Gastroesophageal sphincter (tissue), 3 donors: ENCODE measurements around the gene ARSJ.

Experiments
- EP300 ChIP-seq: sonication (generic); formaldehyde crosslinking; IDR thresholded peaks from one replicate; pipeline ENCODE4 v1.6.1; 2017; ENCODE audit warnings: antibody characterized with exemption, mild to moderate bottlenecking
- POLR2A ChIP-seq, 2 donors: fragments of 450-650 bp; IDR thresholded peaks; one replicate each; pipeline ENCODE4 v1.6.1; 2017; ENCODE audit warnings: antibody characterized with exemption in 2 of 2, mild to moderate bottlenecking in 2 of 2, moderate library complexity in 1 of 2
- TF ChIP-seq, protein P1 (sequence below), 4 experiments: fragments of 200-600 bp in 2 of 4; fragments of 450-650 bp in 2 of 4; sonication (generic) in 1 of 4; IDR thresholded peaks; one replicate each; pipeline ENCODE4 v1.5.1; 2017 to 2019; ENCODE audit warnings: antibody characterized with exemption in 4 of 4, mild to moderate bottlenecking in 2 of 4, moderate library complexity in 2 of 4

DNA sequence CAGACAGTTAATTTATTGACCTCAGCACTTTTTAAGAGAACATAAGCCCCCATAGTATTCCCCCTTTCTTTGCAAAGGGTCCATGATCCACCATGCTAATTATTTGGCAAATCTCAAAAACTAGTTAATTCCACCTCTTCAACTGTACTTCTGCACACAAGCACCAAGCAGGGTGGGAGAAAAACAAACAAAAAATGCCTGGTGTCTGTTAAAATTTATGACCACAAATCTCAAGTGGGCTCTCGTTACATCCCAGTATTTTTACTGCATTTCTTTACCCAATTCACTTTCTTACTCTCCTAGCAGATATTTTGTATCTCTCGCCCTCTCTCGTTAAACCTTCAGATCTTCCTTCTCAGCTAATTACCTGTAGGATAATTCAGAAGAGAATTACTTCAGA lies 6.1 kb downstream of the ARSJ start:
- TF ChIP-seq, protein P1, sequence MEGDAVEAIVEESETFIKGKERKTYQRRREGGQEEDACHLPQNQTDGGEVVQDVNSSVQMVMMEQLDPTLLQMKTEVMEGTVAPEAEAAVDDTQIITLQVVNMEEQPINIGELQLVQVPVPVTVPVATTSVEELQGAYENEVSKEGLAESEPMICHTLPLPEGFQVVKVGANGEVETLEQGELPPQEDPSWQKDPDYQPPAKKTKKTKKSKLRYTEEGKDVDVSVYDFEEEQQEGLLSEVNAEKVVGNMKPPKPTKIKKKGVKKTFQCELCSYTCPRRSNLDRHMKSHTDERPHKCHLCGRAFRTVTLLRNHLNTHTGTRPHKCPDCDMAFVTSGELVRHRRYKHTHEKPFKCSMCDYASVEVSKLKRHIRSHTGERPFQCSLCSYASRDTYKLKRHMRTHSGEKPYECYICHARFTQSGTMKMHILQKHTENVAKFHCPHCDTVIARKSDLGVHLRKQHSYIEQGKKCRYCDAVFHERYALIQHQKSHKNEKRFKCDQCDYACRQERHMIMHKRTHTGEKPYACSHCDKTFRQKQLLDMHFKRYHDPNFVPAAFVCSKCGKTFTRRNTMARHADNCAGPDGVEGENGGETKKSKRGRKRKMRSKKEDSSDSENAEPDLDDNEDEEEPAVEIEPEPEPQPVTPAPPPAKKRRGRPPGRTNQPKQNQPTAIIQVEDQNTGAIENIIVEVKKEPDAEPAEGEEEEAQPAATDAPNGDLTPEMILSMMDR (IDR thresholded peaks at IDR 0.05): no peak
- TF ChIP-seq POLR2A (IDR thresholded peaks at IDR 0.05) (no peak), EP300 (no peak)
